SJCRH30 (cell line): Measurements from ENCODE around the gene TUBB4B. TPM values are rescaled to one million over a fixed set of nuclear protein-coding genes. Genes with fewer than 3 reads are reported as not detected.
A peak's percentile ranks its signal among the peaks of the same experiment; 100 is the strongest.

Experiments
- DNase-seq, 2 experiments: peaks; one replicate each; pipeline ENCODE4 v3.0.0-alpha.2; 2015 to 2020
- H3K27ac ChIP-seq: fragments of 250-450 bp; sonication (Bioruptor Pico); 2 replicates; pipeline ENCODE4 v1.5.1; 2020; ENCODE audit warnings: mild to moderate bottlenecking, moderate library complexity
- H3K27me3 ChIP-seq: fragments of 250-450 bp; sonication (Bioruptor Pico); 2 replicates; pipeline ENCODE4 v1.5.1; 2020; ENCODE audit warnings: mild to moderate bottlenecking, moderate library complexity
- H3K36me3 ChIP-seq: fragments of 250-450 bp; sonication (Bioruptor Pico); 2 replicates; pipeline ENCODE4 v1.5.1; 2020; ENCODE audit warnings: mild to moderate bottlenecking, moderate library complexity
- H3K4me1 ChIP-seq: fragments of 250-450 bp; sonication (Bioruptor Pico); 2 replicates; pipeline ENCODE4 v1.5.1; 2020; ENCODE audit warnings: mild to moderate bottlenecking, moderate library complexity
- H3K4me3 ChIP-seq: fragments of 250-450 bp; sonication (Bioruptor Pico); 2 replicates; pipeline ENCODE4 v1.5.1; 2020; ENCODE audit warnings: mild to moderate bottlenecking, moderate library complexity
- H3K9me3 ChIP-seq: fragments of 250-450 bp; sonication (Bioruptor Pico); replicated peaks from 2 replicates; pipeline ENCODE4 v1.5.1; 2020; ENCODE audit warnings: mild to moderate bottlenecking, moderate library complexity
- total RNA-seq: library from RNA; depleted of rRNA; stranded (reverse); fragments of >200 nt; shearing (Covaris generic); gene quantifications from 2 replicates; pipeline ENCODE4 v1.2.3, GENCODE V29; 2014

Gene TUBB4B
- total RNA-seq, 1 experiment from 2014 or later = 528 TPM

- peak; percentile 84 to 92 for DNase-seq
- no peak within 1 kb of the TSS for H3K4me3 ChIP-seq
- no peak within 1 kb of the TSS for H3K27ac ChIP-seq
- H3K9me3 ChIP-seq = no peaks in the 10 kb centered on the region
- H3K4me1 ChIP-seq = peaks cover 40% of the 10 kb centered on the region
- no peaks in the 10 kb centered on the region for H3K36me3 ChIP-seq
- H3K27me3 ChIP-seq = peaks cover 25% of the 10 kb centered on the region
Observed at GRCh38 chr9:137227054-137227852, 13.8 kb upstream of the TUBB4B start, which contains the start of gene RNF224. RNF224 (plus strand) TSS chr9:137227502; CDS start chr9:137228336, 834 bp downstream.

GRCh38 chr9:137227853-137228505 is 13.1 kb upstream of the TUBB4B start:
- no peak for DNase-seq
- H3K27me3 ChIP-seq = peaks cover 25% of the 10 kb centered on the region
- H3K36me3 ChIP-seq = no peaks in the 10 kb centered on the region
- peaks cover 35% of the 10 kb centered on the region for H3K4me1 ChIP-seq
- H3K27ac ChIP-seq = no peak overlapping the region
- H3K9me3 ChIP-seq = no peaks in the 10 kb centered on the region
- H3K4me3 ChIP-seq = no peak overlapping the region

- Histone ChIP-seq H3K4me3 (no peak overlapping the region), H3K27me3 (peaks cover 25% of the 10 kb centered on the region), H3K9me3 (no peaks in the 10 kb centered on the region), H3K27ac (no peak overlapping the region), H3K36me3 (no peaks in the 10 kb centered on the region), H3K4me1 (peaks cover 34% of the 10 kb centered on the region)
- DNase-seq = no peak
Observed at GRCh38 chr9:137228506-137228967, 12.6 kb upstream of the TUBB4B start.

- Histone ChIP-seq H3K36me3 (no peaks in the 10 kb centered on the region), H3K27me3 (peaks cover 25% of the 10 kb centered on the region), H3K4me1 (peaks cover 31% of the 10 kb centered on the region), H3K4me3 (no peak overlapping the region), H3K9me3 (no peaks in the 10 kb centered on the region), H3K27ac (no peak overlapping the region)
- DNase-seq = no peak
Observed at GRCh38 chr9:137228968-137229896, 11.9 kb upstream of the TUBB4B start.

GRCh38 chr9:137229903-137230704 is 11.0 kb upstream of the TUBB4B start:
- peaks cover 25% of the 10 kb centered on the region for H3K27me3 ChIP-seq
- H3K4me1 ChIP-seq = peaks cover 22% of the 10 kb centered on the region; the same call in 1 of the 2 replicates
- DNase-seq = no peak
- H3K4me3 ChIP-seq = no peak overlapping the region
- no peak overlapping the region for H3K27ac ChIP-seq
- no peaks in the 10 kb centered on the region for H3K36me3 ChIP-seq
- H3K9me3 ChIP-seq = no peaks in the 10 kb centered on the region

- Histone ChIP-seq H3K9me3 (no peaks in the 10 kb centered on the region), H3K4me3 (no peak within 1 kb of the TSS), H3K36me3 (no peaks in the 10 kb centered on the region), H3K27me3 (peaks cover 25% of the 10 kb centered on the region), H3K27ac (no peak within 1 kb of the TSS), H3K4me1 (peaks cover 17% of the 10 kb centered on the region)
- no peak for DNase-seq
Observed at GRCh38 chr9:137230705-137231371, 10.2 kb upstream of the TUBB4B start, which contains the start of gene SLC34A3. SLC34A3 (plus strand) TSS chr9:137230901; CDS start chr9:137231703, 802 bp downstream.

GRCh38 chr9:137231372-137232039 is 9.6 kb upstream of the TUBB4B start:
- Histone ChIP-seq H3K4me3 (no peak overlapping the region), H3K9me3 (no peaks in the 10 kb centered on the region), H3K4me1 (peaks cover 17% of the 10 kb centered on the region), H3K36me3 (no peaks in the 10 kb centered on the region), H3K27ac (no peak overlapping the region), H3K27me3 (peaks cover 25% of the 10 kb centered on the region)
- no peak for DNase-seq

GRCh38 chr9:137232101-137232500 is 9.0 kb upstream of the TUBB4B start:
- Histone ChIP-seq H3K4me1 (peaks cover 17% of the 10 kb centered on the region), H3K9me3 (no peaks in the 10 kb centered on the region), H3K27ac (no peak overlapping the region), H3K36me3 (no peaks in the 10 kb centered on the region), H3K4me3 (no peak overlapping the region), H3K27me3 (peaks cover 25% of the 10 kb centered on the region)
- DNase-seq = no peak

GRCh38 chr9:137232510-137232909 is 8.6 kb upstream of the TUBB4B start:
- Histone ChIP-seq H3K4me1 (peaks cover 18% of the 10 kb centered on the region), H3K36me3 (no peaks in the 10 kb centered on the region), H3K9me3 (no peaks in the 10 kb centered on the region), H3K27ac (no peak overlapping the region), H3K27me3 (peaks cover 25% of the 10 kb centered on the region), H3K4me3 (no peak overlapping the region)
- DNase-seq = no peak

- H3K36me3 ChIP-seq = no peaks in the 10 kb centered on the region
- H3K27me3 ChIP-seq = peaks cover 22% of the 10 kb centered on the region
- H3K9me3 ChIP-seq = no peaks in the 10 kb centered on the region
- H3K27ac ChIP-seq = no peak overlapping the region
- H3K4me3 ChIP-seq = no peak overlapping the region
- peaks cover 26% of the 10 kb centered on the region for H3K4me1 ChIP-seq
- no peak for DNase-seq
Observed at GRCh38 chr9:137233143-137233980, 7.7 kb upstream of the TUBB4B start.

- Histone ChIP-seq H3K9me3 (no peaks in the 10 kb centered on the region), H3K27me3 (peaks cover 14% of the 10 kb centered on the region), H3K36me3 (no peaks in the 10 kb centered on the region), H3K27ac (no peak overlapping the region), H3K4me3 (no peak overlapping the region), H3K4me1 (peaks cover 34% of the 10 kb centered on the region)
- DNase-seq = no peak
Observed at GRCh38 chr9:137234055-137234697, 6.9 kb upstream of the TUBB4B start.
